ENCODE results near the gene PSME1. TPM values are rescaled to one million over a fixed set of nuclear protein-coding genes. Genes with fewer than 3 reads are reported as not detected.

Gene PSME1
- total and polyA plus RNA-seq, 2 of the 13 experiments (the other 11 are each of a cell fraction or from before 2014, with no cell fraction given): 159 to 608 TPM

- peak; percentile 79 for TF ChIP-seq TFE3 (CRISPR knock-in tag; IDR thresholded peaks at IDR 0.05)
- peak; percentile 53 for TF ChIP-seq ZNF143 (CRISPR knock-in tag; IDR thresholded peaks at IDR 0.05)
- peak; percentile 97 for TF ChIP-seq AKAP8 (CRISPR knock-in tag; IDR thresholded peaks at IDR 0.05)
- no peak; the same call in none of the 2 replicates for TF ChIP-seq FOXO1 (CRISPR knock-in tag; IDR thresholded peaks at IDR 0.05)
- peak; percentile 91 for TF ChIP-seq EEA1 (CRISPR knock-in tag; IDR thresholded peaks at IDR 0.05; ENCODE audit: borderline replicate concordance)
- TF ChIP-seq PAF1 (CRISPR knock-in tag; IDR thresholded peaks at IDR 0.05): peak; percentile 97; the same call in 1 of the 2 replicates
- TF ChIP-seq RXRB (CRISPR knock-in tag; IDR thresholded peaks at IDR 0.05; ENCODE audit: borderline replicate concordance): peak; percentile 89
- TF ChIP-seq IKZF1 (IDR thresholded peaks at IDR 0.05): no peak
- no peak for TF ChIP-seq NR2F2 (IDR thresholded peaks at IDR 0.05; ENCODE audit: borderline replicate concordance, low read depth)
- TF ChIP-seq SAP130 (CRISPR knock-in tag; IDR thresholded peaks at IDR 0.05; ENCODE audit: low read depth): peak; percentile 96
- no peak for TF ChIP-seq JUND (CRISPR knock-in tag; IDR thresholded peaks at IDR 0.05)
- no peak; the same call in 1 of the 2 replicates for TF ChIP-seq ZNF101 (CRISPR knock-in tag; IDR thresholded peaks at IDR 0.05; ENCODE audit: borderline replicate concordance, low read depth)
- TF ChIP-seq ZBTB7A (CRISPR knock-in tag; IDR thresholded peaks at IDR 0.05): no peak
- peak; percentile 92 for TF ChIP-seq NR3C1 (CRISPR knock-in tag; IDR thresholded peaks at IDR 0.05)
- TF ChIP-seq HNRNPK (IDR thresholded peaks at IDR 0.05; ENCODE audit: low read depth, low read length, poor library complexity, severe bottlenecking): peak; percentile 100
- TF ChIP-seq DBP (CRISPR knock-in tag; IDR thresholded peaks at IDR 0.05; ENCODE audit: not compliant biosample characterization): peak; percentile 60
- TF ChIP-seq DRAP1 (CRISPR knock-in tag; IDR thresholded peaks at IDR 0.05): peak; percentile 100
- TF ChIP-seq MED8 (CRISPR knock-in tag; IDR thresholded peaks at IDR 0.05; ENCODE audit: insufficient replicate concordance): peak; percentile 91
- peak; percentile 66 for TF ChIP-seq CTCF (CRISPR knock-in tag; IDR thresholded peaks at IDR 0.05)
- TF ChIP-seq PAXIP1 (CRISPR knock-in tag; conservative IDR thresholded peaks at IDR 0.05): peak; percentile 96
- TF ChIP-seq MATR3 (CRISPR knock-in tag; IDR thresholded peaks at IDR 0.05): peak; percentile 98
Measured at GRCh38 chr14:24093901-24094840, 41.8 kb upstream of the PSME1 start, which contains the start of gene PCK2 (continued).

Measured in HepG2 (cell line).